Adrenal gland (tissue), 12 donors: ENCODE data around the gene TNS3. TPM values are rescaled to one million over a fixed set of nuclear protein-coding genes. Genes with fewer than 3 reads are reported as not detected.

Experiments used
- DNase-seq, 7 donors: peaks; one replicate each; pipeline ENCODE4 v3.0.0-alpha.2; 2019 to 2020
- H3K27ac ChIP-seq, 5 donors: fragments of 200-600 bp; sonication (generic) in 4 of 5; 1 replicate in 3 of 5; 2 replicates in 2 of 5; pipeline versions ENCODE4 v1.5.1 to v1.8.0; 2016 to 2020; ENCODE audit warnings: mild to moderate bottlenecking in 1 of 5
- H3K27me3 ChIP-seq: fragments of 200-600 bp; 2 replicates; pipeline ENCODE4 v1.8.0; 2021
- H3K36me3 ChIP-seq, 2 donors: fragments of 200-600 bp; replicated peaks in 1 of 2; 1 replicate in 1 of 2; 2 replicates in 1 of 2; pipeline versions ENCODE4 v1.5.1 to v1.8.0; 2018 to 2022
- H3K4me1 ChIP-seq, 2 donors: fragments of 200-600 bp; replicated peaks in 1 of 2; 1 replicate in 1 of 2; 2 replicates in 1 of 2; pipeline versions ENCODE4 v1.5.1 to v1.8.0; 2018 to 2021
- H3K4me3 ChIP-seq, 4 donors: fragments of 200-600 bp; sonication (generic) in 3 of 4; one replicate each; pipeline ENCODE4 v1.5.1; 2016 to 2018
- H3K9me3 ChIP-seq, 3 donors: fragments of 200-600 bp; sonication (generic) in 1 of 3; replicated peaks in 1 of 3; 1 replicate in 2 of 3; 2 replicates in 1 of 3; pipeline versions ENCODE4 v1.5.1 to v1.8.0; 2016 to 2021
- POLR2A ChIP-seq, 2 donors: fragments of 450-650 bp; IDR thresholded peaks; one replicate each; pipeline ENCODE4 v1.6.1; 2017; ENCODE audit warnings: antibody characterized with exemption in 2 of 2, mild to moderate bottlenecking in 2 of 2, moderate library complexity in 1 of 2
- WGBS, 4 donors: extraction: QIAGEN DNeasy Blood & Tissue Kit in 2 of 4; methylation state at CpG; one replicate each; pipeline versions ENCODE4 v1.1.5 to v1.1.7; 2013 to 2017; 5-methylcytosine and 5-hydroxymethylcytosine counted together
- intact Hi-C, 2 donors: fragments of 100-400 bp; cut with DNase I; formaldehyde crosslinking; loops; one replicate each; pipeline versions ENCODE4 v1.14.1 to v1.15.0; 2022 to 2023
- polyA plus RNA-seq, 3 donors: library from polyadenylated mRNA; stranded (reverse); fragments of 200-250 nt in 2 of 3; fragments of 350-450 nt in 1 of 3; fragmentation: Illumina TruSeq in 1 of 3; extraction: RNeasy Lipid Tissue Mini Kit (QIAGEN cat#74804) in 1 of 3; gene quantifications; one replicate each; pipeline ENCODE4 v1.2.3, GENCODE V29; 2013 to 2014
- total RNA-seq, 9 donors: library from RNA; depleted of rRNA in 4 of 9; stranded (reverse); fragments of >200 nt in 4 of 9; fragments of 120-200 nt in 1 of 9; fragmentation: NEBNext Ultra II Directional in 1 of 9; extraction: Animal tissue kit (Norgen Biotek cat#: 25700) in 1 of 9; gene quantifications; one replicate each; pipeline versions ENCODE4 v1.1.0 to v1.2.4, GENCODE V29; 2013 to 2023
- TF ChIP-seq, protein P1 (sequence below), 6 experiments: fragments of 450-650 bp in 4 of 6; fragments of 200-600 bp in 2 of 6; sonication (generic) in 1 of 6; IDR thresholded peaks; 1 replicate in 5 of 6; 2 replicates in 1 of 6; pipeline versions ENCODE4 v1.5.1 to v1.8.0; 2016 to 2021; ENCODE audit warnings: antibody characterized with exemption in 6 of 6, mild to moderate bottlenecking in 2 of 6, moderate library complexity in 1 of 6
- donor health status: healthy with polysubstance abuse.
- donor health status: Bipolar disorder and iron deficiency.
- donor health status: DM: yes; HTN: yes; CAD: no.
- donor health status: DM: no; HTN: no; CAD: no.
- donor health status: DM: no; HTN: no; CAD: no.
- donor health status: DM: yes; HTN: yes; CAD: no.

The TNS3 gene
- total and polyA plus RNA-seq, 12 donors: 21.0 to 188 (median 99.8) TPM

GRCh38 chr7:47460251-47460989 is 121.5 kb downstream of the TNS3 start:
- TF ChIP-seq, protein P1, sequence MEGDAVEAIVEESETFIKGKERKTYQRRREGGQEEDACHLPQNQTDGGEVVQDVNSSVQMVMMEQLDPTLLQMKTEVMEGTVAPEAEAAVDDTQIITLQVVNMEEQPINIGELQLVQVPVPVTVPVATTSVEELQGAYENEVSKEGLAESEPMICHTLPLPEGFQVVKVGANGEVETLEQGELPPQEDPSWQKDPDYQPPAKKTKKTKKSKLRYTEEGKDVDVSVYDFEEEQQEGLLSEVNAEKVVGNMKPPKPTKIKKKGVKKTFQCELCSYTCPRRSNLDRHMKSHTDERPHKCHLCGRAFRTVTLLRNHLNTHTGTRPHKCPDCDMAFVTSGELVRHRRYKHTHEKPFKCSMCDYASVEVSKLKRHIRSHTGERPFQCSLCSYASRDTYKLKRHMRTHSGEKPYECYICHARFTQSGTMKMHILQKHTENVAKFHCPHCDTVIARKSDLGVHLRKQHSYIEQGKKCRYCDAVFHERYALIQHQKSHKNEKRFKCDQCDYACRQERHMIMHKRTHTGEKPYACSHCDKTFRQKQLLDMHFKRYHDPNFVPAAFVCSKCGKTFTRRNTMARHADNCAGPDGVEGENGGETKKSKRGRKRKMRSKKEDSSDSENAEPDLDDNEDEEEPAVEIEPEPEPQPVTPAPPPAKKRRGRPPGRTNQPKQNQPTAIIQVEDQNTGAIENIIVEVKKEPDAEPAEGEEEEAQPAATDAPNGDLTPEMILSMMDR (IDR thresholded peaks at IDR 0.05): no peak
- no peak for TF ChIP-seq POLR2A (IDR thresholded peaks at IDR 0.05)
- Histone ChIP-seq H3K4me1 (peaks cover 28 to 51% of the 10 kb centered on the region in 2 donors), H3K27ac (peak overlapping the region in 2 of 5 donors; percentile 22 to 60), H3K27me3 (no peaks in the 10 kb centered on the region), H3K9me3 (no peaks in the 10 kb centered on the region), H3K4me3 (no peak overlapping the region), H3K36me3 (no peaks in the 10 kb centered on the region)
- peak in 2 of 7 donors; percentile 8 to 11 for DNase-seq
- intact Hi-C loops: no loop called here
- 85 to 94% (median 91%) methylated on average over 11 of the region's 11 CpGs for WGBS, 4 donors

GRCh38 chr7:47458486-47458885 is 123.4 kb downstream of the TNS3 start:
- Histone ChIP-seq H3K9me3 (no peaks in the 10 kb centered on the region), H3K4me1 (peaks cover 29 to 54% of the 10 kb centered on the region in 2 donors), H3K36me3 (no peaks in the 10 kb centered on the region), H3K27me3 (no peaks in the 10 kb centered on the region), H3K27ac (peak overlapping the region; percentile 18 to 85 (median 75)), H3K4me3 (no peak overlapping the region)
- TF ChIP-seq POLR2A (IDR thresholded peaks at IDR 0.05): no peak
- TF ChIP-seq, protein P1 (IDR thresholded peaks at IDR 0.05): no peak
- WGBS, 4 donors: 70 to 73% (median 72%) methylated on average over 5 of the region's 5 CpGs
- intact Hi-C loops: no loop called here
- DNase-seq: no peak

DNA sequence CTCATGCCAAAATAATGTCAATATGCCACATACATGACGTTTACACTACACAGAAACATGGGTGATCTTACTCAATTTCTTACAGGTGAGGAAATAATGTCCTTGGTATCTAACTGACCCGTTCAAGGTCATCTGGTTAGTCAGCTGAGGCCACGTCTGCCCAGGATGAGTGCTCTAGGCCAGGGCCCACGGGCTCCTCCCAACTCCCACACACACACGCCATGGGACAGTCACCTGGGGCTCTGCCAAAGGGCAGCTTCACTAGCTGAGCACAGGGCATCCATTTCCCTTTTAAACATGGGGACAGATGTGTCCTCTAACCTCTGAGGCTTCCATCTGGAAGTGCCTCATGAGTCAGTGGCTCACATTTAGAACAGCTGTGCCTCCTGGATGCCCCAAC is 123.9 kb downstream of the TNS3 start:
- DNase-seq: peak; percentile 83 to 98 (median 97)
- Histone ChIP-seq H3K36me3 (no peaks in the 10 kb centered on the region), H3K4me3 (no peak overlapping the region), H3K4me1 (peaks cover 33 to 58% of the 10 kb centered on the region in 2 donors), H3K27ac (peak overlapping the region in 4 of 5 donors; percentile 67 to 85 (median 80)), H3K9me3 (no peaks in the 10 kb centered on the region), H3K27me3 (no peaks in the 10 kb centered on the region)
- intact Hi-C loops: no loop called here
- no peak for TF ChIP-seq POLR2A (IDR thresholded peaks at IDR 0.05)
- TF ChIP-seq, protein P1 (IDR thresholded peaks at IDR 0.05): no peak
- WGBS, 4 donors: 0 to 18% (median 11%) methylated on average over 1 to 5 of the region's 5 CpGs

DNA sequence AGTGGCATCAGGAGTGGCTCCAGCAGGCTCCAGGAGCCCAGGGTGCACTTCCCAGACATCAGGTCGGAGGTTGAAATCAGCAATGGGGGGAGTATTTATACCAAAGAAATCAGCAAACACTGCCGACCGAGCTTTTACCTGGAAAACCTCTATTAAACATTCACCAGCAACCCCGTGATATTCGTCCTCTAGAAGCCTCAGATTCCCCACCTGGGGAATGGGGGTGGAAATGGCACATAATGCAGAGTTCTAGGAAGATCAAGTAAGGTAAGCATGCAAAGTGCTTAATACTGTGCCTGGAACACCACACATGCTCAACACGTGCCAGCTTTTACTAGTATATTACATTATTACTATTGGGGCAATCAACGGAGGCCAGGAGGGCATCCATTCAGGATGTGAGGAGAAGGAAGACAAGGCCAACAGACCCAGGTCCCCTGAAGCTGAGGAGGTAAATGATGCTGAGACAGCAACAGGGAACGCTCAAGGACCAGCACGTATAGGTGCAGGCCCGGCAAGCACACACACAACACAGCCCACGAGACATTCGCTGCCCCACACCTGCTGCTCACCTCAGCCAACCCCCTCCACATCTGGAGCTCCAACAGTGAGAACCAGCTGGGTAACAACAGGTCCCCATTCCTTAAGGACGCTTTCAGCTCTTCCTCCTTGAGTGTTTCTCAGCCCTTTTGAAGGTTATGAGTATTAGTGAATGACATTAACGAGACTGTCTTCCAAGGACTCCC is 125.5 kb downstream of the TNS3 start:
- TF ChIP-seq, protein P1 (IDR thresholded peaks at IDR 0.05): no peak
- no peak for TF ChIP-seq POLR2A (IDR thresholded peaks at IDR 0.05)
- no peak for DNase-seq
- no peaks in the 10 kb centered on the region for H3K9me3 ChIP-seq
- no peak overlapping the region for H3K4me3 ChIP-seq
- H3K4me1 ChIP-seq: peaks cover 39 to 72% of the 10 kb centered on the region in 2 donors
- intact Hi-C loops: no loop called here
- peak overlapping the region in 3 of 5 donors; percentile 13 to 97 (median 18) for H3K27ac ChIP-seq
- H3K27me3 ChIP-seq: no peaks in the 10 kb centered on the region
- no peaks in the 10 kb centered on the region for H3K36me3 ChIP-seq
- 89 to 95% (median 92%) methylated on average over 14 of the region's 14 CpGs for WGBS, 4 donors
